A673 (cell line): ENCODE data around the gene COMMD10. TPM values are rescaled to one million over a fixed set of nuclear protein-coding genes. Genes with fewer than 3 reads are reported as not detected.
A peak's percentile ranks its signal among the peaks of the same experiment; 100 is the strongest.

Source experiments
- BruUV-seq: library from RNA; stranded (reverse); fragments of 400-500 nt; replicated peaks from 2 replicates; lab custom pipeline; 2021; lab: Mats Ljungman, UMichigan
- CTCF ChIA-PET: fragments of 300-600 bp; sonication (Branson Sonifier 250); formaldehyde crosslinking; loops from one replicate; lab custom pipeline; 2022; ENCODE audit warnings: antibody characterized with exemption; lab: Charles Lee
- POLR2A ChIA-PET: fragments of 300-600 bp; sonication (Branson Sonifier 250); formaldehyde crosslinking; loops from one replicate; lab custom pipeline; 2022; ENCODE audit warnings: antibody characterized with exemption; ENCODE audit not compliant: low non-redundant PET; lab: Charles Lee
- DNase-seq: peaks from one replicate; pipeline ENCODE4 v3.0.0-alpha.2; 2015; ENCODE audit warnings: low spot score
- H3K27ac ChIP-seq: fragments of 200-600 bp; sonication (generic); 2 replicates; pipeline ENCODE4 v1.5.1; 2016; ENCODE audit warnings: mixed run types, low read depth, mild to moderate bottlenecking, mixed read lengths, antibody characterized with exemption, low read length; ENCODE audit not compliant: poor library complexity, severe bottlenecking
- H3K27me3 ChIP-seq: fragments of 200-600 bp; sonication (generic); replicated peaks from 2 replicates; pipeline ENCODE4 v1.6.1; 2017; ENCODE audit warnings: mixed run types, low read depth, mild to moderate bottlenecking, mixed read lengths, antibody characterized with exemption, low read length; ENCODE audit not compliant: insufficient read depth, poor library complexity
- H3K36me3 ChIP-seq: fragments of 200-600 bp; sonication (generic); 2 replicates; pipeline ENCODE4 v1.6.1; 2016; ENCODE audit warnings: mixed run types, mild to moderate bottlenecking, mixed read lengths, antibody characterized with exemption, low read length; ENCODE audit not compliant: insufficient read depth, poor library complexity, severe bottlenecking
- H3K4me1 ChIP-seq: fragments of 200-600 bp; sonication (generic); 2 replicates; pipeline ENCODE4 v1.6.1; 2017; ENCODE audit warnings: mixed run types, mild to moderate bottlenecking, mixed read lengths, antibody characterized with exemption, low read length; ENCODE audit not compliant: insufficient read depth, poor library complexity, severe bottlenecking
- H3K4me3 ChIP-seq: fragments of 200-600 bp; sonication (generic); 2 replicates; pipeline ENCODE4 v1.5.1; 2016; ENCODE audit warnings: low read depth, mixed run types, mild to moderate bottlenecking, mixed read lengths, low read length; ENCODE audit not compliant: poor library complexity, severe bottlenecking
- H3K9me3 ChIP-seq: fragments of 200-600 bp; sonication (generic); 2 replicates; pipeline ENCODE4 v1.6.1; 2016; ENCODE audit warnings: mixed run types, low read depth, mild to moderate bottlenecking, mixed read lengths, antibody characterized with exemption, low read length; ENCODE audit not compliant: poor library complexity, severe bottlenecking
- EZH2 ChIP-seq: fragments of 200-600 bp; sonication (generic); IDR thresholded peaks from 2 replicates; pipeline ENCODE4 v1.6.1; 2017; ENCODE audit warnings: borderline replicate concordance, low read depth, mild to moderate bottlenecking, mixed read lengths, antibody characterized with exemption, low read length; ENCODE audit not compliant: poor library complexity, severe bottlenecking
- intact Hi-C: fragments of 100-400 bp; cut with micrococcal nuclease; formaldehyde crosslinking; loops from one replicate; pipeline ENCODE4 v1.10.0; 2022; ENCODE audit not compliant: unreplicated experiment
- total RNA-seq: library from RNA; stranded (reverse); gene quantifications from 2 replicates; pipeline ENCODE4 v1.2.3, GENCODE V29; 2021
- TF ChIP-seq, protein P1 (sequence below): fragments of 300-800, 200-600 bp; sonication (generic); conservative IDR thresholded peaks from 2 replicates; pipeline ENCODE4 v1.5.1; 2017; ENCODE audit warnings: low read depth, mild to moderate bottlenecking, antibody characterized with exemption, low read length, moderate library complexity, mixed read lengths

The COMMD10 gene
- total RNA-seq, 1 experiment from 2014 or later = 36.5 TPM

DNA sequence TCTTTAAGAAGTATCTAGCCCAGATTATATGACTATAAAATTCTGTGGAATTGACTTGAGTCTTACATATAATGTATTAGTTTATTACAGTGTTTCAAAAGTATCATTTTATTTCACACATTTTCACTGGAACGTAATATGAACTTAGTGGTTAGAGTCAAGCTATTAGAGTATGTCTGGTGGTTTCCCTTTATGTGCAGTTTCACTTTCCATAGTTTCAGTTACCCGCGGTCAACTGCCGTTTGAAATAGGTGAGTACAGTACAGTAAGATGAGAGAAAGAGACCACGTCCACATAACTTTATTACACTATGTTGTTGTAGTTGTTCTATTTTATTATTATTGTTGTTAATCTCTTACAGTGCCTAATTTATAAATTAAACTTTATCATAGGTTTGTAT lies 50.5 kb downstream of the COMMD10 start:
- Histone ChIP-seq H3K36me3 (no peaks in the 10 kb centered on the region), H3K27me3 (no peaks in the 10 kb centered on the region), H3K4me3 (no peak overlapping the region), H3K4me1 (no peaks in the 10 kb centered on the region), H3K27ac (no peak overlapping the region), H3K9me3 (no peaks in the 10 kb centered on the region)
- ChIA-PET CTCF (no interaction called here), POLR2A (no interaction called here)
- TF ChIP-seq EZH2 = no peak
- TF ChIP-seq, protein P1, sequence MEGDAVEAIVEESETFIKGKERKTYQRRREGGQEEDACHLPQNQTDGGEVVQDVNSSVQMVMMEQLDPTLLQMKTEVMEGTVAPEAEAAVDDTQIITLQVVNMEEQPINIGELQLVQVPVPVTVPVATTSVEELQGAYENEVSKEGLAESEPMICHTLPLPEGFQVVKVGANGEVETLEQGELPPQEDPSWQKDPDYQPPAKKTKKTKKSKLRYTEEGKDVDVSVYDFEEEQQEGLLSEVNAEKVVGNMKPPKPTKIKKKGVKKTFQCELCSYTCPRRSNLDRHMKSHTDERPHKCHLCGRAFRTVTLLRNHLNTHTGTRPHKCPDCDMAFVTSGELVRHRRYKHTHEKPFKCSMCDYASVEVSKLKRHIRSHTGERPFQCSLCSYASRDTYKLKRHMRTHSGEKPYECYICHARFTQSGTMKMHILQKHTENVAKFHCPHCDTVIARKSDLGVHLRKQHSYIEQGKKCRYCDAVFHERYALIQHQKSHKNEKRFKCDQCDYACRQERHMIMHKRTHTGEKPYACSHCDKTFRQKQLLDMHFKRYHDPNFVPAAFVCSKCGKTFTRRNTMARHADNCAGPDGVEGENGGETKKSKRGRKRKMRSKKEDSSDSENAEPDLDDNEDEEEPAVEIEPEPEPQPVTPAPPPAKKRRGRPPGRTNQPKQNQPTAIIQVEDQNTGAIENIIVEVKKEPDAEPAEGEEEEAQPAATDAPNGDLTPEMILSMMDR = no peak
- DNase-seq = no peak
- intact Hi-C loops = loop anchor here (5.0 kb wide), 2 partner anchors 422 to 812 kb away; no protein-coding TSS in a partner anchor
- no TSS peak for BruUV-seq

DNA sequence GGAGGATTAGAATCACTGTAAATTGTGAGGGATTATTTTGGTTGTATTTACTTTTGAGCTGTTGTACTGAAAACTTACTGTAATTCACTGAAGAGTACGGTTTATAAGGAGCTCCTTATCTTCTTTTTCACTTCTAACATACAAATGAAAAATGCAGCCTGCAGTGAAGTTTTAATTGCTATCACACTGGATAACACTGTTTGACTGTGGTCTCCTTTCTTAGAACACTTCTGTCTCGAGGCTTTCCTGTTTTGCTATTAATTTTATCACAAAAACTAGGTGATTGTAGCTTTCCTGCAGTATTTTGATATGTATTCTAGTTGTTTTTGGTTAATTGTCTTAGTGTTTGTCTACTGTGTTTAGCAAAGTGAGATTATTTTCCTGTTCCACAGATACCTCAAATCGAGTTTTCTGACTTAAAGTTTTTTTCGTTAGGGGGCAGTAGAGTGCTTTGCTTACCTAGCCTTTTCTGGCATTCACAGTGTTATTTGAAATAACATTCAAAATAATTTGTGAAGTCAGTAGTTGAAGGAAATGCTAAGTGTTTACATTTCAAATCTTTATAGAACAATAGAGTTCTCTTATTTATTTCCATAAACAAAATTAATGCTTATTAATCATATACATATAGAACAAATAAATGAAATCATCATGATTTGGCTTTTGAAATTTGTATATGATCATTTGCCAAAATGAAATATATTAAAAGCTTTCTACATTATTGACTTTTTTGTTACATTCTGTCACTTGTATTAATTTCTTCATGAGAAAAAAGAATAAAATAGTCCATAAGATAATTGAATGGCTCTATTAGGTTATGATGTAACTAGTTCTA lies 52.9 kb downstream of the COMMD10 start:
- no peak overlapping the region for H3K27ac ChIP-seq
- no peaks in the 10 kb centered on the region for H3K27me3 ChIP-seq
- no peak for TF ChIP-seq EZH2
- TF ChIP-seq, protein P1 = peak; percentile 79
- no peaks in the 10 kb centered on the region for H3K36me3 ChIP-seq
- no peak overlapping the region for H3K4me3 ChIP-seq
- peak; percentile 70 for DNase-seq
- intact Hi-C loops = loop anchor here (5.0 kb wide), 2 partner anchors 420 to 810 kb away; no protein-coding TSS in a partner anchor
- ChIA-PET POLR2A (no interaction called here), CTCF (no interaction called here)
- BruUV-seq = no TSS peak
- H3K9me3 ChIP-seq = no peaks in the 10 kb centered on the region
- H3K4me1 ChIP-seq = no peaks in the 10 kb centered on the region

DNA sequence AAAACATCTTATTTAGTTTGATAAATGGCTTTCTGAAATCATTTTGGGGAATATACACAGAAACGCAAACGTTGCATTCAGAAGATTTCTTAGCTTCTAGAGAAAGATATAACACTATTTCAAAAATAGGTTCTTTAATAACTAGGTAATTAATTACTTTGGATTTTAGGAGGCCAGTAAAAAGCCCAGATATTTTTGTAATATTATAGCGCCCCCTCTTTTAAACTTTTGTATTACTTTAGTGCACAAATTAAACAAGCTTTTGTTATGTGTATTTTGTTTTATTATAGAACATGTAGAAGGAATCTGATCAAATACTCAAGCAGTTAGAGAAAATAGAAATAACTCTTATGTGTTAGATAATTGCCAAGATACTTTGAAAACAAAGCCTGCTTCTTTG lies 57.7 kb downstream of the COMMD10 start:
- no peak for DNase-seq
- H3K9me3 ChIP-seq = no peaks in the 10 kb centered on the region
- no peaks in the 10 kb centered on the region for H3K36me3 ChIP-seq
- ChIA-PET CTCF (no interaction called here), POLR2A (no interaction called here)
- no peaks in the 10 kb centered on the region for H3K4me1 ChIP-seq
- no peaks in the 10 kb centered on the region for H3K27me3 ChIP-seq
- H3K4me3 ChIP-seq = no peak overlapping the region
- intact Hi-C loops = no loop called here
- H3K27ac ChIP-seq = no peak overlapping the region
- TF ChIP-seq, protein P1 = no peak; the same call in 1 of the 2 replicates
- TF ChIP-seq EZH2 = no peak
- BruUV-seq = no TSS peak
